Endothelial cell of umbilical vein (primary cell): ENCODE measurements around the gene GALNT17. TPM values are rescaled to one million over a fixed set of nuclear protein-coding genes. Genes with fewer than 3 reads are reported as not detected.
"Not testable (repeated sequence)": the region's sequence is repeated elsewhere in the genome, so short reads cannot be mapped to it uniquely, and the experiment has no call there.

Experiments used
- BruUV-seq: library from RNA; stranded (reverse); fragments of 400-500 nt; replicated peaks from 2 replicates; lab custom pipeline; 2021; lab: Mats Ljungman, UMichigan
- CTCF ChIA-PET: fragments of 300-600, 350-600 bp; sonication (Branson Sonifier 250); formaldehyde crosslinking; loops from one replicate; lab custom pipeline; 2021; ENCODE audit warnings: antibody characterized with exemption, inconsistent platforms; lab: Charles Lee
- POLR2A ChIA-PET: fragments of 300-600, 350-600 bp; sonication (Branson Sonifier 250); formaldehyde crosslinking; loops from one replicate; lab custom pipeline; 2021; ENCODE audit warnings: antibody characterized with exemption, inconsistent platforms; lab: Charles Lee
- DNase-seq: peaks from one replicate; pipeline ENCODE4 v3.0.0-alpha.2; 2011; ENCODE audit warnings: low read depth, low spot score
- FAIRE-seq: peaks from 2 replicates; lab custom pipeline; 2011; peaks lifted over from hg19 to GRCh38; lab: Jason Lieb, UNC
- H2AFZ ChIP-seq: 2 replicates; pipeline ENCODE4 v1.6.0; 2012; ENCODE audit warnings: low read depth, low read length, control low read depth, inconsistent platforms
- H3K27ac ChIP-seq: 2 replicates; pipeline ENCODE4 v1.5.1; 2011; ENCODE audit warnings: low read depth, mild to moderate bottlenecking, control low read depth, low read length, moderate library complexity; ENCODE audit not compliant: insufficient read depth
- H3K27me3 ChIP-seq, 2 experiments: 2 replicates each; pipeline versions ENCODE4 v1.6.0 to v1.6.1; 2011; ENCODE audit warnings: low read length in 2 of 2, mixed read lengths in 1 of 2; ENCODE audit not compliant: control insufficient read depth in 2 of 2, insufficient read depth in 2 of 2
- H3K36me3 ChIP-seq, 2 experiments: 2 replicates in 1 of 2; 3 replicates in 1 of 2; pipeline ENCODE4 v1.5.1; 2011; ENCODE audit warnings: low read length in 2 of 2, mild to moderate bottlenecking in 1 of 2, moderate library complexity in 1 of 2; ENCODE audit not compliant: control insufficient read depth in 2 of 2, insufficient read depth in 2 of 2; ENCODE audit errors: extremely low read depth in 1 of 2
- H3K4me1 ChIP-seq: 3 replicates; pipeline ENCODE4 v1.5.1; 2011; ENCODE audit warnings: mild to moderate bottlenecking, low read length; ENCODE audit not compliant: control insufficient read depth, insufficient read depth; ENCODE audit errors: extremely low read depth
- H3K4me2 ChIP-seq: 2 replicates; pipeline ENCODE4 v1.6.1; 2011; ENCODE audit warnings: low read length, control low read depth, mixed read lengths; ENCODE audit not compliant: insufficient read depth
- H3K4me3 ChIP-seq, 3 experiments: fragments of 200-600 bp in 1 of 3; sonication (generic), shearing (Covaris generic) in 1 of 3; replicated peaks in 1 of 3; 2 replicates each; pipeline ENCODE4 v1.5.1; 2011 to 2016; ENCODE audit warnings: control low read depth in 3 of 3, low read length in 3 of 3, mild to moderate bottlenecking in 2 of 3, inconsistent platforms in 1 of 3, low read depth in 1 of 3, moderate library complexity in 1 of 3; ENCODE audit not compliant: insufficient read depth in 1 of 3
- H3K79me2 ChIP-seq: 2 replicates; pipeline ENCODE4 v1.6.0; 2012; ENCODE audit warnings: low read length, inconsistent platforms; ENCODE audit not compliant: control insufficient read depth, insufficient read depth
- H3K9ac ChIP-seq: replicated peaks from 2 replicates; pipeline ENCODE3; 2011; ENCODE audit warnings: low read length, control low read depth; ENCODE audit not compliant: insufficient read depth; ENCODE audit errors: extremely low read depth
- H3K9me1 ChIP-seq: replicated peaks from 3 replicates; pipeline ENCODE4 v1.6.0; 2011; ENCODE audit warnings: mild to moderate bottlenecking, low read length; ENCODE audit not compliant: control insufficient read depth, insufficient read depth; ENCODE audit errors: extremely low read depth
- H3K9me3 ChIP-seq: replicated peaks from 2 replicates; pipeline ENCODE4 v1.5.1; 2012; ENCODE audit warnings: low read length, inconsistent platforms; ENCODE audit not compliant: control insufficient read depth, insufficient read depth
- H4K20me1 ChIP-seq: replicated peaks from 2 replicates; pipeline ENCODE3; 2011; ENCODE audit warnings: mild to moderate bottlenecking, low read length; ENCODE audit not compliant: control insufficient read depth, insufficient read depth; ENCODE audit errors: extremely low read depth
- CTCF ChIP-seq, 2 donors: IDR thresholded peaks; 1 replicate in 1 of 2; 2 replicates in 1 of 2; pipeline ENCODE4 v1.5.1; 2011; ENCODE audit warnings: low read length in 2 of 2, mild to moderate bottlenecking in 2 of 2, moderate library complexity in 2 of 2, control low read depth in 1 of 2, inconsistent platforms in 1 of 2, low read depth in 1 of 2; ENCODE audit not compliant: insufficient read depth in 1 of 2; ENCODE audit errors: extremely low read depth in 1 of 2
- EZH2 ChIP-seq: IDR thresholded peaks from 2 replicates; pipeline ENCODE4 v1.6.1; 2012; ENCODE audit warnings: borderline replicate concordance, low read depth, mild to moderate bottlenecking, moderate library complexity, low read length, inconsistent platforms; ENCODE audit not compliant: severe bottlenecking
- FOS ChIP-seq: IDR thresholded peaks from 2 replicates; pipeline ENCODE4 v1.6.1; 2011; ENCODE audit warnings: mild to moderate bottlenecking, low read length, moderate library complexity, borderline replicate concordance; ENCODE audit not compliant: insufficient read depth
- GATA2 ChIP-seq: IDR thresholded peaks from 2 replicates; pipeline ENCODE4 v1.7.0; 2011; ENCODE audit warnings: low read depth, mild to moderate bottlenecking, moderate library complexity, mixed read lengths, low read length; ENCODE audit not compliant: insufficient read length, insufficient read depth
- JUN ChIP-seq: IDR thresholded peaks from 2 replicates; pipeline ENCODE4 v1.6.1; 2011; ENCODE audit warnings: borderline replicate concordance, low read depth; ENCODE audit not compliant: insufficient read length, insufficient read depth
- MAX ChIP-seq: IDR thresholded peaks from 2 replicates; pipeline ENCODE4 v1.6.1; 2011; ENCODE audit not compliant: insufficient read depth, insufficient read length
- MYC ChIP-seq: IDR thresholded peaks from one replicate; pipeline ENCODE4 v1.6.1; 2011; ENCODE audit warnings: mild to moderate bottlenecking, low read depth, low read length
- POLR2A ChIP-seq: IDR thresholded peaks from 2 replicates; pipeline ENCODE4 v1.6.1; 2012; ENCODE audit warnings: low read depth, mild to moderate bottlenecking, control low read depth, low read length
- POLR2AphosphoS5 ChIP-seq: IDR thresholded peaks from 2 replicates; pipeline ENCODE4 v1.6.1; 2012; ENCODE audit warnings: low read depth, mild to moderate bottlenecking, control low read depth, low read length, moderate library complexity; ENCODE audit not compliant: insufficient read depth
- dilution Hi-C: fragments of 300-500 bp; cut with MboI; formaldehyde crosslinking; loops from one replicate; pipeline ENCODE4 v1.15.0; 2019; ENCODE audit warnings: low sequenced_read_pairs; ENCODE audit not compliant: extremely low pct_ligation_motif_present
- intact Hi-C: fragments of 100-400 bp; cut with micrococcal nuclease; formaldehyde crosslinking; loops from one replicate; pipeline ENCODE4 v1.10.0; 2022
- polyA plus RNA-seq, 4 experiments: library from polyadenylated mRNA; depleted of rRNA in 3 of 4; stranded (reverse) in 3 of 4; unstranded in 1 of 4; fragments of >200 nt; gene quantifications; 2 replicates each; pipeline versions ENCODE4 v1.2.1 to v1.2.3, GENCODE V29; 2011 to 2012; ENCODE audit warnings: missing spikeins in 1 of 4
- total RNA-seq: library from RNA; stranded (reverse); gene quantifications from 2 replicates; pipeline ENCODE4 v1.2.3, GENCODE V29; 2021

The GALNT17 gene
- total and polyA plus RNA-seq, 2 donors (not counting 3 experiments of a cell fraction or from before 2014, with no cell fraction given): not detected

- intact Hi-C loops: no loop called here
- H3K9me1 ChIP-seq: no peaks in the 10 kb centered on the region
- no peak overlapping the region for H3K4me3 ChIP-seq
- TF ChIP-seq MAX: no peak
- TF ChIP-seq CTCF (IDR thresholded peaks at IDR 0.05; ENCODE audit: extremely low read depth in 1 of 2, insufficient read depth in 1 of 2, low read depth in 1 of 2, low read length in 2 of 2): no peak
- no peak for TF ChIP-seq EZH2
- TF ChIP-seq MYC: no peak
- no peak for TF ChIP-seq POLR2A
- no peak for TF ChIP-seq POLR2AphosphoS5
- no peak for TF ChIP-seq FOS
- no peak for TF ChIP-seq GATA2
- TF ChIP-seq JUN: no peak
- no peak overlapping the region for H2AFZ ChIP-seq
- no peak overlapping the region for H3K4me2 ChIP-seq
- no peak overlapping the region for H3K27ac ChIP-seq
- no peaks in the 10 kb centered on the region for H3K27me3 ChIP-seq
- no peak overlapping the region for H3K9ac ChIP-seq
- no peaks in the 10 kb centered on the region for H3K79me2 ChIP-seq
- ChIA-PET CTCF (interaction anchor here (1.1 kb wide), 1 partner anchor 11 kb away, joined by 3 read pairs; no protein-coding TSS in a partner anchor), POLR2A (no interaction called here)
- no peak for FAIRE-seq
- no peak for DNase-seq
- H3K4me1 ChIP-seq: no peaks in the 10 kb centered on the region
- H3K9me3 ChIP-seq: no peaks in the 10 kb centered on the region
- BruUV-seq: no TSS peak
- no peaks in the 10 kb centered on the region for H4K20me1 ChIP-seq
- H3K36me3 ChIP-seq: no peaks in the 10 kb centered on the region
- dilution Hi-C loops: no loop called here
Measured at GRCh38 chr7:71639382-71640085, 507.6 kb downstream of the GALNT17 start.

- H3K27me3 ChIP-seq, H3K79me2 ChIP-seq, POLR2A ChIA-PET, H3K4me1 ChIP-seq, H3K9me3 ChIP-seq, H3K36me3 ChIP-seq, H3K27ac ChIP-seq, dilution Hi-C loops, DNase-seq, BruUV-seq, intact Hi-C loops, FAIRE-seq, CTCF ChIA-PET, H4K20me1 ChIP-seq, H2AFZ ChIP-seq, H3K4me2 ChIP-seq, H3K4me3 ChIP-seq, H3K9me1 ChIP-seq, H3K9ac ChIP-seq: not testable (repeated sequence)
Measured at GRCh38 chr7:71643031-71643430, 511.1 kb downstream of the GALNT17 start.
